Measurements from ENCODE around the gene CHST13.

DNA sequence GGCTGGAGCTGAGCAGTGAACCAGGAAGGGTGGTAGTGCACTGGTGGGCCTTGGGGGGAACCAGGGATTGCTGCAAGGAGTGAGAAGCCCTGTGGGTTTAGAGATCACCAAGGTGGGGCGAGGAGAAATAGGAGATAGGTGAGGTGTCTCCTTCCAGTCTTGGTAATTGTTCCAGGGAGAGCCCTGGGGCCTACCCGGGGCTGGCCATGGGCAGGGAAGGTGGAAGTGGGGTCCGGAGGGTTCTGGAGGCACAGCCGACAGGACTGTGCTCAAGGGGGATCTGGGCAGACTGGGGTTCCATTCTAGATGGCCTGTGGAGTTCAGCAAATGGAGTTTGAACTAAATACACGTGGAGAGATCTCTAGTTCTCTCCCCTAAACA lies 4.5 kb downstream of the CHST13 start:
- TF ChIP-seq CREB1 (IDR thresholded peaks at IDR 0.05; ENCODE audit: low read depth) (no peak), YY1 (IDR thresholded peaks at IDR 0.05; ENCODE audit: low read depth) (no peak), EP300 (IDR thresholded peaks at IDR 0.05; ENCODE audit: borderline replicate concordance) (no peak), TCF12 (IDR thresholded peaks at IDR 0.05; ENCODE audit: low read depth) (no peak), MAX (IDR thresholded peaks at IDR 0.05) (no peak), TEAD4 (IDR thresholded peaks at IDR 0.05) (no peak), CEBPB (IDR thresholded peaks at IDR 0.05) (no peak), TAF1 (IDR thresholded peaks at IDR 0.05; ENCODE audit: low read depth) (no peak), REST (IDR thresholded peaks at IDR 0.05; ENCODE audit: low read depth) (no peak), USF1 (IDR thresholded peaks at IDR 0.05) (no peak), RAD21 (IDR thresholded peaks at IDR 0.05; ENCODE audit: low read depth) (no peak), EGR1 (IDR thresholded peaks at IDR 0.05) (no peak)

All from Ishikawa (cell line).